B cell (primary cell): ENCODE results near the gene CPS1.

ENCODE experiments used
- EZH2 ChIP-seq: IDR thresholded peaks from 2 replicates; pipeline ENCODE4 v1.6.1; 2012; ENCODE audit warnings: borderline replicate concordance, low read depth, mild to moderate bottlenecking, moderate library complexity, low read length; ENCODE audit not compliant: insufficient read depth, poor library complexity, severe bottlenecking
- TF ChIP-seq, protein P1 (sequence below): fragments of 200-600 bp; IDR thresholded peaks from one replicate; pipeline ENCODE4 v1.8.0; 2022; ENCODE audit warnings: antibody characterized with exemption, mild to moderate bottlenecking

DNA sequence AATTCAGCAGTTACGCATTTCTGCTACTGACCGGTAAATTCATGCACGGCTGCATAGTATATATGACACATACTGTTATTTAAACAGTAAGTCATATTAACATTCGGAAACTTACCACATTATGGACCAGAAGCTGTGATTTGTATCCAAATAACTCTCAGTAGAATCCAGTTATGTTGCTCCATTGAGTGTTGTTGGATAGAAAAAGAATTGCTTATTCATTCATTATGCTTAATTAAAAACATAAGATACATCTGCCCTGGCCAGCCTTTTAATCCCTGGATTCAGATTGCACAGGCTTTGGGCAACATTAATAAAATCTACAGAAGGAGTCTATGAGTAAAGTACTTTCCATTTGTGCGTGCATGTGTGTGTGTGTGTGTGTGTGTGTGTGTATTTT, 111.3 kb downstream of the CPS1 start:
- no peak for TF ChIP-seq EZH2
- TF ChIP-seq, protein P1, sequence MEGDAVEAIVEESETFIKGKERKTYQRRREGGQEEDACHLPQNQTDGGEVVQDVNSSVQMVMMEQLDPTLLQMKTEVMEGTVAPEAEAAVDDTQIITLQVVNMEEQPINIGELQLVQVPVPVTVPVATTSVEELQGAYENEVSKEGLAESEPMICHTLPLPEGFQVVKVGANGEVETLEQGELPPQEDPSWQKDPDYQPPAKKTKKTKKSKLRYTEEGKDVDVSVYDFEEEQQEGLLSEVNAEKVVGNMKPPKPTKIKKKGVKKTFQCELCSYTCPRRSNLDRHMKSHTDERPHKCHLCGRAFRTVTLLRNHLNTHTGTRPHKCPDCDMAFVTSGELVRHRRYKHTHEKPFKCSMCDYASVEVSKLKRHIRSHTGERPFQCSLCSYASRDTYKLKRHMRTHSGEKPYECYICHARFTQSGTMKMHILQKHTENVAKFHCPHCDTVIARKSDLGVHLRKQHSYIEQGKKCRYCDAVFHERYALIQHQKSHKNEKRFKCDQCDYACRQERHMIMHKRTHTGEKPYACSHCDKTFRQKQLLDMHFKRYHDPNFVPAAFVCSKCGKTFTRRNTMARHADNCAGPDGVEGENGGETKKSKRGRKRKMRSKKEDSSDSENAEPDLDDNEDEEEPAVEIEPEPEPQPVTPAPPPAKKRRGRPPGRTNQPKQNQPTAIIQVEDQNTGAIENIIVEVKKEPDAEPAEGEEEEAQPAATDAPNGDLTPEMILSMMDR = no peak
